ENCODE results near the gene ANKFY1.
A peak's percentile ranks its signal among the peaks of the same experiment; 100 is the strongest.
"Not testable (repeated sequence)": the region's sequence is repeated elsewhere in the genome, so short reads cannot be mapped to it uniquely, and the experiment has no call there.

ANKFY1 gene

DNA sequence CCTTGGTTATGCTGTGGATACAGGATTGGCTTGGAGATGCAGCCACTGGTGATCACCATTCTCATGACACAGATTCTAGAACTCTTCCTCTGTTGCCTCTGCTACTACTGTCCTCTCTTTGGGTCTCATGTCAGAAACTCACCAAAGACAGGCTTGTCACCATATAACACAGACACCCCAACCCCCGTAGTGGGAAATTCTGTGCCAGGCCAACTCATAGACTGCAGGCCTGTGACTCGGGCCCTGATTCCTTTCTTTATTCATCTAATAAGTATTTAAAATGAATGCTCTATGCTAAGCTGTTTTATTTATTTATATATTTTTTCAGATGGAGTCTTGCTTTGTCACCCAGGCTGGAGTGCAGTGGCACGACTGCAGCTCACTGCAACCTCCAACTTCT is 111.3 kb downstream of the ANKFY1 start:
- no peak for DNase-seq

DNA sequence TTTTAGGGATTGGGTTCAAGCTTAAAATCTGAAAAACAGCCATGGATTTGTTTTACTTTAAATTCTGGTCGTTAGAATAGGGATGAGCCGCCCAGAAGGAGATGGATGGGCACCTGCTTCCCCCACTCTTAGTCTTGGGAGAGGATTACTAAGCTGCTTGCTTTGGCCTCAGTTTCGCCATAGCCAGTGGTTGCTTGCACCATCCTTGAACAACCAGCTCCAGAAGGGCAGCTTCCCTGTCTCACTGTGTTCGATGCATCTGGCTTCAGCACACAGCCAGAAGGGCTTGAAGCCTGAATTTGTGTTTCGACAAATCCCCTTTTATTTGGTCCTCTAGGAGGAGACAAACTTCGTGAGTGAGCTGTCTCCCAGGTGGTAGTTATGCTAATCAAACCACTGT is 113.7 kb downstream of the ANKFY1 start:
- no peak for DNase-seq

DNA sequence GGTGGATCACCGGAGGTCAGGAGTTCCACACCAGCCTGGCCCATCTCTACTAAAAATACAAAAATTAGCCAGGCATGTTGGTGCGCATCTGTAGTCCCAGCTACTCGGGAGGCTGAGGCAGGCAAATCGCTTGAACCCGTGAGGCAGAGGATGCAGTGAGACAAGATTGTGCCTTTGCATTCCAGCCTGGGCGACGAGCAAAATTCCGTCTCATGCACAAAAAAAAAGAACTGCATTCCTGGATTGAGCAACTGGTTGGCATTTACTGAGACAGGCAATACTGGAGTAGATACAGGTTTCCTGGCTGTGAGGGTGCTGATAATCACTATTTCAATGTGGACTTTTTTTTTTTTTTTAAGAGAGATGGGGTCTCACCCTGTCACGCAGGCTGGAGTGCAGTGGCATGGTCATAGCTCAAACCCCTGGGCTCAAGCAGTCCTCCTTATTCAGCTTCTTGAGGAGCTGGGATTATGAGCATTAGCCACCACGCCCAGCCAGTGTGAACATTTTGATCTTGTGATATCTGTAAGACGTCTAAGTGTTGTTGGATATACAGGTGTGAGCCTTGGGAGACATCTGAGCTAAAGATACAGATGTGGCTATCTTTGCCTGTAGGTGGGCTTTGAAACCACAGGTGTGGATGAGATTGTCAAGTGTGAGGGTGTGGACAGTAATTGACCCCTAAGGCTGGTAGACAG is 115.0 kb downstream of the ANKFY1 start:
- DNase-seq, result no peak

DNA sequence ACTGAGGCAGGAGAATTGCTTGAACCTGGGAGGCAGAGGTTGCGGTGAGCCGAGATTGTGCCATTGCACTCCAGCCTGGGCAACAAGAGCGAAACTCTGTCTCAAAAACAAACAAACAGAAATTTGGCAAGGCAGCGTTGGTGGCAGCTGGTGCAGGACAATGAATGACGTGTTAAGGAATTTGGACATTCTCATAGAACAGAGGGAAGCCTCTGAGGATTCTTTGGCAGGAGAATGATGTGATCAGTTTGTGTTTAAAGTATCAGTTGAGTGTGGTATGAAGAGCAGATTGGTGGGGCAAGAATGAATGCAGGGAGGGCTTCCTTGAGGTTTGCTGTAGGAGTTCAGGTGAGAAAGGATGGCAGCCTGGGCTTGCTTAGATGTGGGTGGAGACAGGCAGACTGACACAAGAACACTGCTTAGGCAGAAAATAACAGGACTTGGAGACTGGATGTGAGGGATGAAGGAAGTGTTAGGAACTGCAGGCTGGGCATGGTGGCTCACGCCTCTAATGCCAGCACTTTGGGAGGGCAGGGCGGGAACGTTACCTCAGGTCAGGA is 115.9 kb downstream of the ANKFY1 start:
- DNase-seq, result no peak

DNA sequence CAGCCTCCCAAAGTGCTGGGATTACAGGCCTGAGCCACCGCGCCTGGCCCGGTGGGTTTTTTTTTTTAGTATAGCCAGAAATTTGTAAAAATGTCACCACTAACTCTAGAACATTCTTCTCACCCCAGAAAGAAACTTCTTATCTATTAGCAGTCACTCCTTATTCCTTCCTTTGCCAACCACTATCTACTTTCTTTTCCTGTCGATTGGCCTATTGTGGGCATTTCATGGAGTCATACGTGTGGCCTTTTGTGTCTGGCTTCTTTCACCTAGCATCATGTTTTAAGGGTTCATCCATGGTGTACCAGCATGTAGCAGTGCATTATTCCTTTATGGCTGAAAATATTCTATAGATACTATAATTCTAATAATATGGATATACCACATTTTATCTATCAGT is 117.1 kb downstream of the ANKFY1 start:
- no peak for DNase-seq

DNA sequence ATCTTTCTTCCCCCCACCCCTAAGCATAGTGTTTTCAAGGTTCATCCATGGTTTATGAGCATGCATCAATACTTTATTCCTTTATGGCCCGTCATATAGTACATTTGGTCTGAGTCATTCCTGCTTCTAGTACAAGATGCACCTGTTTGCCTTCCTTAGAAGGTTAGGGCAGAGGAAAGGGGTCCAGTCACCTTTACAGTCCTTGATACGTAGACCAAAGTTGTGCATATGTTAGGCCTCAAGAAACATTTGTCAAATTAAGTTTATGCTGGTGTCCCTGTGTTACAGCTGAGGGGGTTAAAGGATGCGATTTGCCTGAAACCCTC is 119.4 kb downstream of the ANKFY1 start:
- DNase-seq, result no peak

DNA sequence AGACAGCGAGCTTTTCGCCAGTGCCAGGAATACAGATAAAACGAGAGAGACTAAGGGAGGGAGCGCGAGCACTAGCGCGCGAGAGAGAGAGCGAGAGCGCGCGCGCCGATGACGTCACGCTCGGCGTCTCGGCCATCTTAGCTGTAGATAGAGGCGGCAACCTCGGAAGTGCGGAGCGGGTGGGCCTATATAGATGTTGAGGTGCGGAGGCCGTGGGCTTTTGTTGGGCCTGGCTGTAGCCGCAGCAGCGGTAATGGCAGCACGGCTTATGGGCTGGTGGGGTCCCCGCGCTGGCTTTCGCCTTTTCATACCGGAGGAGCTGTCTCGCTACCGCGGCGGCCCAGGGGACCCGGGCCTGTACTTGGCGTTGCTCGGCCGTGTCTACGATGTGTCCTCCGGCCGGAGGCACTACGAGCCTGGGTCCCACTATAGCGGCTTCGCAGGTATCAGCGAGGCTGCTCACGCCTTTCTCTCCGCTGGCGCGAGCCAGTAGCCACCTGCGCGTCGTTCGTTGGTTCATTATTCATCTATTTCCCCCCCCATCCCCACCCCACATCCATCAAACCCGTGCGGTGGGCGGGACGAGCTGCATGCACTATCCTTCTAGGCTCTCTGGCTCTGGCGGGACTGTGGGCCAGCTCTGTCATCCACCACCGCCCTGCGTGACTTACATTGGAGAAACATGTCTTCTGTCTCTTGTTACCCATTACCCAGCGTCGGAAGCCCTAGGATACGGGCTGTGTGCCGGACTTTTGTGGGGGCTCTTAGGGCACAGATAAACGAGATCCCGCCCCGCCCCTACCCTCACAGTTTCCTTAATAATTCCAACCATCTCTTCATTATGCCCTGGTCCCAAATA is 120.0 kb downstream of the ANKFY1 start:
- peak; percentile 91 for DNase-seq

DNA sequence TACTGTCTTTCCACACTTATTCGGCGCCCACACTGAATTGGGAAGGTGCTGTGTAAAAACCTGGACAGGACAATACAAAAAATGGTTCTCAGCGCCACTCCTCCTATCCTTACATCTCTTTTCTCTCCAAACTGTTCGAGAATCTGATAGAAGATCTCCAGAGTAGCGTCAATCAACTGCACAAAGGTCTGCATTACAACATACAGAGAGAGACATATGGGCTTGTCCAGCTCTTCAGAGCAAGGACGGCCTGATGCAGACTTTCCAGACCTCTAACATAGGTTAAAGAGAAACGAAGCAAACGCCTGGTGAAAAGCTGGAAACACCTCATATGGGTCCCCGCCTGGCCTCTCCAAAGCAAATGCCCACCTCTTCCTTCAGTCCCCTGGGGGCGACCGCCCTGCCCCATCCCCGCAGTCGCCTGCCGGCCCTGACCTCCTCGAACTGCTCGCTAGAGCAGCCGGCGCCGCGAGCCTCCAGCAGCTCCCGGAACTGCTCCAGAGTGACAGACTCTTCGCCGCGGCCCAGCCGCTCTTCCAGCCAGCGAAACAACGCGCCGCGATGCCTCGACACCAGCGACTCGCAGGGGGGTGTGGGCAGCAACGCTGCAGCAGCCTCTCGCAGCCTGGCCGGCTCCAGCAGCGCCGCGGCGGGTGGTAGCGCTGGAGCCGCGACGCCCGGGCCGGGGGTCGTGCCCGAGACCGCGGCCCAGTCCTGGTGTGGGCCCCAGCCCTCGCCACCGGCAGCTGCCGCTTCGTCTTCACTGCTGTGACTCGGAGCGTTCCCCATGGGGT is 121.5 kb downstream of the ANKFY1 start:
- DNase-seq, result peak; percentile 63

DNA sequence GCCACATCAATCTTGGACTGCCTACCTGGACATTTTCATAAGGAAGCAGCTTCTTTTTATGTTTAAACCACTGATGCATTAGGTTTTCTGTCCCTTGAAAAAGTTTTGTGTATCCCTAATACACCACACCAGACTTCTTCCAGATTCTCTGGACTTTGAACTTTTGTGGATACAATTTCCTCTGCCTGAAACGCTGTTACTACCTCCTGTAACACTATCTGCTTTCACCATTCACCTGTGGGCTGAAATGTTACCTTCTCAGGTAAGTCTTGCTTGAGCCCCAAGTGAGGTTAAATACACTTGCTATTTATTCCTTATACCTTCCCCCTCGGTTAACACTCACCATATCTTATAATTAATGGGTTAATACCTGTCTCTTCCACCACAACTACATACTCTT is 123.7 kb downstream of the ANKFY1 start:
- DNase-seq, result no peak

DNA sequence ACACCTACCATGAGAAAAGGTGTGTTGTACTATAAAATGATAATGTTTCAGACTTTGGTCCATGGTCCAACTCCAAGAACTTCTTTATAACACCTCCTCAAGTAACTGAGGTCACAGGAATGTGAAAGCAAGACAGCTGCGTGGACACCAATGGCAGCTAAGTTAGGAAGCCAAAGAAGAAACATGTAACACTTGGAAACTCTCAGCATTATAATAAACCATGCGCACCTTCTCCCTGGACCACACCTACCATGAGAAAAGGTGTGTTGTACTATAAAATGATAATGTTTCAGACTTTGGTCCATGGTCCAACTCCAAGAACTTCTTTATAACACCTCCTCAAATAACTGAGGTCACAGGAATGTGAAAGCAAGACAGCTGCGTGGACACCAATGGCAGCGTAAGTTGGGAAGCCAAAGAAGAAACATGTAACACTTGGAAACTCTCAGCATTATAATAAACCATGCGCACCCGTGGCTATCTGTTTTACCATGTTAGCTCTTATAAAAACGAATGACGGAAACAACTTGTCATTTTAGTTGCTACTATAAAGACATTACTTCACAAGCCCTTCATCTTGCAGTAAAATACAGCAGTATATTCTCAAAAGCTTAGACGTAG is 124.8 kb downstream of the ANKFY1 start:
- not testable (repeated sequence) for DNase-seq

DNA sequence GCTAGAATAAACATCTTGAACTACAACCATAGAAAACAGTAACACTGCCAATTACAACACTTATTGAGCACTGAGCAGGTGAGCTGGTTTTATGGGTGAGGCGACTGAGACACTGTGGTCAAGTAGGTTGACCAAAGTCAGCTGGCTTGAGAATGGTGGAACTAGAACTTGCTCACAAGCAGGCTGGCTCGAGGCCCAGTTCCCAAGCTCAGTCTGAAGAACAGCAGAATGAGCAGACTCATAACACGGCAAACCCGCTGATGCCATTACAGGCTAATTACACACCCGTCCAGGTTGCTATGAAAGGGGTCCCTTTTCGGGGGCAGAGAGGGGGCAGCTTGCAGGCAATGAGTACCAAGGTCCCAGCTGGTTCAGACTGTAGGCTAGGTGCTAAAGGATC is 127.4 kb downstream of the ANKFY1 start:
- DNase-seq, result no peak

DNA sequence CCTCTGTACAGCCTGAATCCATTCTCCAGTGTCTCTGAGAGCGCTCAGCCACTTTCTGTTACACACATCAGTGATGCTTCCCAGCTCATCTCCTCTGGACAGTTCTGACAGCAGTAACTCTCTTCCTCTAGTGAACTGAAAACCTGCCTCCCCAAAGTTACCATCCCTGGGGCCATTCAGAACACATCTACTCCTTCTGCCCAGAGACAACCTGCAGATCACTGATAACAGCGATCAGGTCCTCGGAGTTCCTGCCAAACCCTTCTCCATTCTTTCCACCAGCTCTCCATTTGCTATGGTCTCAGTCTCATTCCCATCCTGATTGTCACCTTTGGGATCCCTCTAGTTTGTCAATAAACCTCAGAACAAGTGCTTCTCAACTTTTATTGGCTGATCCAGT is 128.3 kb downstream of the ANKFY1 start:
- no peak for DNase-seq

DNA sequence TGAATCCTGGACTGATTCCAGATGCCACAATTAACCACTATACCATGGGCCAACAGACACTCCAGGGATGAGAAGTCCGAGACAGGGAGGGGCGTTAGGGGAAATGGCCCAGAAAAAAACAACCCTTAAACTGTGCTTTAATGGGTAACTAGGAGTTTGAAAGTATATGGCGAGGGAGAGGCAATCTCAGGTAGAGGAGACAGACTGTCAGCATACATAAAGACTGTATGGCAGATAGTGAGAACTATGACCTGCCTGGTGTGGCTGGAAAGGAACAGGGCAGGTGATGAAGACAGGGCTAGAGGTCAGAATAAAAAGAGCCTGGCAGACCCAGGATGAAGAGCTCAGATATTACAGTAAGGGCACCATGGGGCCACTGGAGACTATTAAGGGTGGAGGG is 129.1 kb downstream of the ANKFY1 start:
- no peak for DNase-seq

DNA sequence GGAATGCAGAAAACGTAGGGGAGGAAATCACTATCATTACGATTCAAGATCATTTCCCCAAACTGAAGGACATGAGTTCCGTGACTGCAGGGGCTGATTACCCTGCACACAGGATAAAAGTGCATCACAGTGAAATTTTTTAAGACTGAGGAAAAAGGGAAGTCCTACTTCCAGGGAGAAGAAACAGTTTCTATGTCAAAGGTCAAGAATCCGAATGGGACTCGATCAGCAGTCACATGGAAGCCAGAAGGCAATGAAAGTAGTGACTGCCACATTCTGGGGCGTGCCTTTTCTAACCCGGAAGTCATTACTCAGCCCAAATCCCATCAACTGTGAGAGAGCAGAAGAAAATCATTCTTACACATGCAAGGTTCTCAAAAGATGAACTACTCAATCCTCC is 133.1 kb downstream of the ANKFY1 start:
- DNase-seq, result no peak

DNA sequence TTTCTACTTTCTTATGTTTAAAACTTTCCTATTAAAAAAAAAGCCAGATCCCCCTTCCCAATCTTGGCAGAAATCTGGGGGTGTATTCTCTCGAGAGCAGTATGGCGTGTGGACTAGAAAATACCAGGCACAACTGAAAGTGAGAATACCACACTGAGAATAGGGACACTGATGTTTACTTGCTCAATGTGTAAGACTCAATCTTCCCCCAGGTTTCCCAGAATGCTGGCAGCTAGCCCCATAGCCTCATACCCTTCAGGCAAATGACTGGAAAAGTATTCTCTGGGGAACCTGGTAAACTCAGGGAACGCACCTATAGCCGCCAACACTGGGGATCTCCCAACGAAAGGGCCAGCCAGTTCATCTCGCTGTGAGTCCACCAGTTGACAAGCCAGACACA is 136.2 kb downstream of the ANKFY1 start:
- peak; percentile 6 for DNase-seq

DNA sequence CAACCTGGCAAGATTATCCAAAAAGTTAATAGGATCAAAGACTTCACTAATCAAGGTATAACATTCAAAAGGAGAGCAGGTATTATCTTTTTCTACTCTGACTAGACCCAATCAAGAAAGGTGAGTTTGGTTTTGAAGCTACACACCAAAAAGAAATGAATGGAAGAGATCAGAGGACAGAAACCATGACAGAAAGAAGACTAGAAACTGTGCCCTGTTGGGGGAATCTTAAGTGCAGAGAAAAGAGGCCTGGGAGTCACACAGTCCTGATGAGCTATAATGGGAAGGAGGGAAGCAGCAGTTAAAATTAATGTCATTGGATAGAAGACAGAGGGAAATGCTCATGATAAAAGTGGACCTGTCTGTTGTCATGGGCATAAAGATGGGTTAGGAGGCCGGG is 138.2 kb downstream of the ANKFY1 start:
- DNase-seq, result no peak

DNA sequence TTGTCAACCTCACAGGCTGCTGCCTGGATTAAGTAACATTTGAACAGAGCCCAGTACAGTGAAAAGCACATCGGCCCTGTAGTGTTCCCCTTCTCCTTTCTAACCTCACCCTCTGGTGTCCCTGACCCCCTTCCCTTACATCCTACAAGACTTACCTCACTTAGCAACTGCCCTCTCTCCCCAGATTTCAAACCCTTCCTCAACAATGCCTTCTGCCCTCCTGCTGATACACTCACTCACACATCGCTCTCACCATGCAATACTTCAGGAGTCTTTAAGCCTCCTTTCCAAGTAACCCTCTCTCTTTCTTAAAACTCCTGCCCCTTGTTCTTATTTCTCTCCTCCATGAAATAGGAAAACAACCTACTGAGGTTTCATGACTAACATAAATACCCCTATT is 138.8 kb downstream of the ANKFY1 start:
- DNase-seq, result no peak

DNA sequence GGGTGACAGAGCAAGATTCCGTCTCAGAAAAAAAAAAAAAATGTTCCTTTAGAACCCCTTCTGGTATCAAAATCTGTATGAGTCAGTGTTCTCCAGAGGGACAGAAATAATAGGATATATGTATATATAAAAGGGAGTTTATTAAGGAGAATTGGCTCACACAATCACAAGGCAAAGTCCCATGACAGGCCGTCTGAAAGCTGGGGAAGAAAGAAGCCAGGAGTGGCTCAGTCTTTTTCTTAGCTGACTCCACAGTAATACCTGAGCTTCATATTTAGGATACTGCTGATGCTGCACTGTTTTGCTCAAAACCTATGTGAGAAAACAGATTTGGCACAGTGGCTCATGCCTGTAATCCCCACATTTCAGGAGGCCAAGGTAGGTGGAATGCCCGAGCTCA is 143.4 kb downstream of the ANKFY1 start:
- DNase-seq, result no peak

DNA sequence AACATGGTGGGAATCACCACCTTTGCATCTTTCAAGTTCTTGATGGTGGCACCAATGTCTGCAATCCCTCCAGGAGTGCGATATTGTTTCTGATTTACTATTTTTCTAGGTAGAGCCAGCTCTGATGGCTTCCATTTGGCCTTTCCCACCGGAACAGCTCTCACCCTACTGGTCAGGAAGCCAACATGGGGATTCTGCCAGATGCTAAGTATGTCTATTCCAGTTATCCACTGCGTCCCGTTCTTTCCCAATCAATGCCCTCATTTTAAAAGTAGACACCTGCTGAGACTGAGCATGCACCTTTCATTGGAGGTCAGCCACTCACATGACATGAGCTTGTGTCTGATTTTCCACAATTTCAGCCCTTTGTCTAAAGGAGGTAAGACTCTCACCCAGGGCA is 144.5 kb downstream of the ANKFY1 start:
- DNase-seq, result no peak

DNA sequence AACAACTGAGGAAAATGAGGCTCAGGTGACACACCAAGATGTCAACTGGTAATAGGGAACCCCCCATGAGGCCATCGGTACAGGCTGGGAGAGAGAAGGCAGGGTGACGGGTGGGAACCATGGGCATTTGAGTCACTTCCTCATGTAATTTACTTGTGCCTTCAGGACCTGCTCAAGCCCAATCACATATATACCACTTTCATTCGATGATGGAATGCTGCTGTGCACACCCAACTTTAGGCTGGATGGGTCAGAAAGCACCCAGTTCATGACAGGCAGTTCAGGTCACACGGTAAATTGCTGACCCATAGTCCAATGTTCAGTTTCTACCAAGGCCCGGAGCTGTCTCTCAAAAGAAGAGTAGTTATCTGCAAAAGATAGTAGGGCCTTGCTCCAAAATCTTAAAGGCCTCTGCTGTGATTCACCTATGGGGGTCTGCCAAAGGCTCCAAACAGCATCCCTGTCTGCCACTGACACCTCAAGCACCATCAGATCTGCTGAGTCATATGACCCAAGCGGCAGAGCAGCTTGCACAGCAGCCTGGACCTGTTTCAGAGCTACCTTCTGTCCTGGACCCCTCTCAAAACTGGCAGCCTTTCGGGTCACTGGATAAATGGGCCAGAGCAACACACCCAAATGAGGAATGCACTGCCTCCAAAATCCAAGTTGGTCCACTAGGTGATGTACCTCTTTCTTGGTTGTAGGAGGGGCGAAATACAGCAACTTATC is 145.6 kb downstream of the ANKFY1 start:
- DNase-seq, result no peak

DNA sequence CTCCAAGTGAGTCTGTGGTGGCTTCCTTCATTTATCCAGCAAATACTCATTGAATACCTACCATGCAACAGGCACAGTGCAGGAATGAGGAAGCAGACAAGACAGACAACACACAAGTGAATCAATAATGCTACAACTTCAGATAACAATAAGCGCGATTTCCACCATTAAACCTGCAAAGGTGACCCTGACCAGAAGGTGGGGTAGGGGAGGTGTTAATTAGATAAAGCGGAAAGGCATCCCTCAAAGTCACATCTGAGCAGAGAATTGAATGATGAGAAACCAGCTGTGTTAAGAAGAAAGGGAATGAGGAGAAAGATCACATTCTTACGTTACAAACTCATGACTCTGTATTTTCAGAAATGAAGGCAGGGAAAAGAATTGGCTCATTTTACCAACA is 147.3 kb downstream of the ANKFY1 start:
- DNase-seq, result no peak
